ENCODE data around the gene ACSBG1. TPM values are rescaled to one million over a fixed set of nuclear protein-coding genes. Genes with fewer than 3 reads are reported as not detected.

ACSBG1 gene
- total RNA-seq, 2 donors from 2014 or later = 0.27 to 1.2 TPM

DNA sequence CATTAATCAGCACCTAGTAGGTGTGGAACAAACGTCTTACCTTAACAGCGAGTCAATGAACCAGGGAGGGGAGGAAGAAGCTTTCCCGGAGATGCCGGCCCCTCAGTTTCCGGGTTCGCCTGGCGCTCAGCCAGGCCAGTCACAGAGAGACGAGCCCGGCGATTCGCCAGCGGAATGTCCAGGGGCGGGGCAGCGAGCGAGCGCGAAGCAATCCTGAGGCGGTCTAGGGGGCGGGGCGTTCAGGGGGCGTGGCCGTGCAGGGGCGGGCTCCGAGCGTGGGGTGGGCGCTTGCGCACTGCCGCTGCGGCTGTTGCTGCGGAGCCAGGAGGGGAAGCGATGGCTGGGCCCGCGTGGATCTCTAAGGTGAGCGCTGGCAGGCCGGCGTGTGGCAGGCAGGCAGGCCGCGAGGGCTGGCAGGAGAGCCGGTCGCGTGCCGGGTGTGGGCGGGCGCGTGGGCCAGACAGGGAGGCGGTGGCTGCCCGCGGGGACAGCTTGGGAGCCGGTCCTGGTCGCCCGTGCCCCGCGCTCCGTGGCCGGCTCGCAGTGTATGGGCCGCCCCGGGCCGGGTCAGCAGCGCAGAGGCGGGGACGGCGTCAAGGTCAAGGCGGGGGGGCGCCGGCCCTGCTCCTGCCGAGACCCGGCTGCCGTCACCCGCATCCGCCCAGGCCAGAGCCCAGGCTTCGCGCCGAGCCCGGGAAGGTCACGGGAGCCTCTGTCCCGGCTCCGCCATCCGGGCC, 85.1 kb downstream of the ACSBG1 start, which contains the start of gene IDH3A:
IDH3A (plus strand) TSS at position 295 of the 737 bp plus-strand sequence; CDS start at position 337, 42 bp downstream.
- TF ChIP-seq, protein P1, sequence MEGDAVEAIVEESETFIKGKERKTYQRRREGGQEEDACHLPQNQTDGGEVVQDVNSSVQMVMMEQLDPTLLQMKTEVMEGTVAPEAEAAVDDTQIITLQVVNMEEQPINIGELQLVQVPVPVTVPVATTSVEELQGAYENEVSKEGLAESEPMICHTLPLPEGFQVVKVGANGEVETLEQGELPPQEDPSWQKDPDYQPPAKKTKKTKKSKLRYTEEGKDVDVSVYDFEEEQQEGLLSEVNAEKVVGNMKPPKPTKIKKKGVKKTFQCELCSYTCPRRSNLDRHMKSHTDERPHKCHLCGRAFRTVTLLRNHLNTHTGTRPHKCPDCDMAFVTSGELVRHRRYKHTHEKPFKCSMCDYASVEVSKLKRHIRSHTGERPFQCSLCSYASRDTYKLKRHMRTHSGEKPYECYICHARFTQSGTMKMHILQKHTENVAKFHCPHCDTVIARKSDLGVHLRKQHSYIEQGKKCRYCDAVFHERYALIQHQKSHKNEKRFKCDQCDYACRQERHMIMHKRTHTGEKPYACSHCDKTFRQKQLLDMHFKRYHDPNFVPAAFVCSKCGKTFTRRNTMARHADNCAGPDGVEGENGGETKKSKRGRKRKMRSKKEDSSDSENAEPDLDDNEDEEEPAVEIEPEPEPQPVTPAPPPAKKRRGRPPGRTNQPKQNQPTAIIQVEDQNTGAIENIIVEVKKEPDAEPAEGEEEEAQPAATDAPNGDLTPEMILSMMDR (conservative IDR thresholded peaks at IDR 0.05) = no peak
- peak within 1 kb of the TSS; percentile 96 for H3K27ac Mint-ChIP-seq
- Histone ChIP-seq H3K27me3 (ENCODE audit: control insufficient read depth, insufficient read depth, low read length, poor library complexity, severe bottlenecking) (no peaks in the 10 kb centered on the region), H3K9me3 (ENCODE audit: control insufficient read depth, low read length) (no peaks in the 10 kb centered on the region), H3K9ac (ENCODE audit: extremely low read depth, low read length, poor library complexity, severe bottlenecking) (peak within 1 kb of the TSS; percentile 48), H3K4me1 (ENCODE audit: control insufficient read depth, insufficient read depth, low read length) (no peaks in the 10 kb centered on the region), H3K36me3 (ENCODE audit: control insufficient read depth, insufficient read depth, low read length) (no peaks in the 10 kb centered on the region), H3K27ac (ENCODE audit: low read depth, low read length) (no peak within 1 kb of the TSS), H3K4me3 (ENCODE audit: low read length) (peak within 1 kb of the TSS; percentile 89)
- H3K27me3 Mint-ChIP-seq (ENCODE audit: insufficient read depth) = no peaks in the 10 kb centered on the region
- 0 to 1% methylated on average over 15 to 79 of the region's 79 CpGs for WGBS, 2 experiments (ENCODE audit: insufficient coverage in 1 of 2, insufficient read length in 1 of 2)
- peaks cover 7% of the 10 kb centered on the region for H3K36me3 Mint-ChIP-seq (ENCODE audit: low read depth)
- peak; percentile 99 for DNase-seq
- H3K4me3 Mint-ChIP-seq = peak within 1 kb of the TSS; percentile 82
- H3K9me3 Mint-ChIP-seq = no peaks in the 10 kb centered on the region
- peaks cover 13% of the 10 kb centered on the region for H3K4me1 Mint-ChIP-seq

GRCh38 chr15:78148392-78149067, 85.8 kb downstream of the ACSBG1 start:
- Mint-ChIP-seq H3K9me3 (no peaks in the 10 kb centered on the region), H3K27ac (peak overlapping the region; percentile 96), H3K27me3 (ENCODE audit: insufficient read depth) (no peaks in the 10 kb centered on the region), H3K4me3 (peak overlapping the region; percentile 82), H3K36me3 (ENCODE audit: low read depth) (peaks cover 7% of the 10 kb centered on the region), H3K4me1 (peaks cover 13% of the 10 kb centered on the region)
- 24 to 37% methylated on average over 5 to 14 of the region's 14 CpGs for WGBS, 2 experiments (ENCODE audit: insufficient coverage in 1 of 2, insufficient read length in 1 of 2)
- Histone ChIP-seq H3K9ac (ENCODE audit: extremely low read depth, low read length, poor library complexity, severe bottlenecking) (peak overlapping the region; percentile 48), H3K27ac (ENCODE audit: low read depth, low read length) (no peak overlapping the region), H3K9me3 (ENCODE audit: control insufficient read depth, low read length) (no peaks in the 10 kb centered on the region), H3K36me3 (ENCODE audit: control insufficient read depth, insufficient read depth, low read length) (no peaks in the 10 kb centered on the region), H3K4me1 (ENCODE audit: control insufficient read depth, insufficient read depth, low read length) (no peaks in the 10 kb centered on the region), H3K4me3 (ENCODE audit: low read length) (peak overlapping the region; percentile 89), H3K27me3 (ENCODE audit: control insufficient read depth, insufficient read depth, low read length, poor library complexity, severe bottlenecking) (no peaks in the 10 kb centered on the region)
- no peak for DNase-seq
- TF ChIP-seq, protein P1 (conservative IDR thresholded peaks at IDR 0.05) = no peak

DNA sequence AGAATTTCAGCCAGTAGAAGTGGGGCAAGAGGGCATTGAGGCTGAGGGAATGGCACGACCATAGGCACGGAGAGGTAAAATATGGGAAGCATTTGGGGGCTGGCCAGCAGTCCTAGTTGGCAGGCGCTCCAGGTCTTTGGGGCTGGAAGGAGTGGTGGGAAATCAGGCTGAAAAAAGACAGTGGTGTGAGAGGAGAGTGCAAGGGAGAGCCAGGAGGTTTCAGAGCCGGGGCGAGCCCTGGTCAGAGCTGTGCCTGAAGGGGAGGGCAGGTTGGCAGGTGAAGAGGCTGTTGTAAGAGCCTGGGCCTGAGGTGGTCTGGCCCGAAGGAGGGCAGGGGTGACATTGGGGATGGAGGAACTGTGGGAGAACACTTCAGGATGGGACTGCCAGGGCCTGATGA, 86.8 kb downstream of the ACSBG1 start:
- Mint-ChIP-seq H3K4me1 (peaks cover 13% of the 10 kb centered on the region), H3K4me3 (peak overlapping the region; percentile 21), H3K27ac (no peak overlapping the region), H3K36me3 (ENCODE audit: low read depth) (peaks cover 3% of the 10 kb centered on the region), H3K27me3 (ENCODE audit: insufficient read depth) (no peaks in the 10 kb centered on the region), H3K9me3 (no peaks in the 10 kb centered on the region)
- Histone ChIP-seq H3K4me3 (ENCODE audit: low read length) (no peak overlapping the region), H3K9ac (ENCODE audit: extremely low read depth, low read length, poor library complexity, severe bottlenecking) (no peak overlapping the region), H3K36me3 (ENCODE audit: control insufficient read depth, insufficient read depth, low read length) (no peaks in the 10 kb centered on the region), H3K4me1 (ENCODE audit: control insufficient read depth, insufficient read depth, low read length) (no peaks in the 10 kb centered on the region), H3K27me3 (ENCODE audit: control insufficient read depth, insufficient read depth, low read length, poor library complexity, severe bottlenecking) (no peaks in the 10 kb centered on the region), H3K9me3 (ENCODE audit: control insufficient read depth, low read length) (no peaks in the 10 kb centered on the region), H3K27ac (ENCODE audit: low read depth, low read length) (no peak overlapping the region)
- 89 to 93% methylated on average over 1 to 6 of the region's 6 CpGs for WGBS, 2 experiments (ENCODE audit: insufficient coverage in 1 of 2, insufficient read length in 1 of 2)
- TF ChIP-seq, protein P1 (conservative IDR thresholded peaks at IDR 0.05) = no peak
- DNase-seq = no peak

All from endodermal cell (in vitro differentiated cells).